ENCODE data around the gene TMEM209.

DNA sequence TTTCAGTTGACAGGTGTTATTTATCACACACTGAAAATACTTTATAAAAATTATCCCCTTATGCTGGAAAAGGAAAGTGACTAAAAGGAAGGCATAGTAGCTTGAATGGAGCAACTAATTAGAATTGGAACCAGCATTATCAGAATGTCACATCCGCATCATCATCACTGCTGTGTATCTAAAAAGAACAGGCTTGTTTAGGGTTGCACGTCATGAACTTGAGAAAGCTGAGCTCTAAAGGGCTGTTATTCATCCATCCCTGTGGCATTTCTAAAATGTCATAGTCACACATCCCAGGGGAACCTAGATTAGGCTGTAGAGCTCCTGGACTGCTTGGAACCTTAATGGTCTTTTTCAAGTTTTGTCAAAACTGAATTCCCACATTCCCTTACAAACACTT, 80.5 kb downstream of the TMEM209 start:
- TF ChIP-seq, protein P1, sequence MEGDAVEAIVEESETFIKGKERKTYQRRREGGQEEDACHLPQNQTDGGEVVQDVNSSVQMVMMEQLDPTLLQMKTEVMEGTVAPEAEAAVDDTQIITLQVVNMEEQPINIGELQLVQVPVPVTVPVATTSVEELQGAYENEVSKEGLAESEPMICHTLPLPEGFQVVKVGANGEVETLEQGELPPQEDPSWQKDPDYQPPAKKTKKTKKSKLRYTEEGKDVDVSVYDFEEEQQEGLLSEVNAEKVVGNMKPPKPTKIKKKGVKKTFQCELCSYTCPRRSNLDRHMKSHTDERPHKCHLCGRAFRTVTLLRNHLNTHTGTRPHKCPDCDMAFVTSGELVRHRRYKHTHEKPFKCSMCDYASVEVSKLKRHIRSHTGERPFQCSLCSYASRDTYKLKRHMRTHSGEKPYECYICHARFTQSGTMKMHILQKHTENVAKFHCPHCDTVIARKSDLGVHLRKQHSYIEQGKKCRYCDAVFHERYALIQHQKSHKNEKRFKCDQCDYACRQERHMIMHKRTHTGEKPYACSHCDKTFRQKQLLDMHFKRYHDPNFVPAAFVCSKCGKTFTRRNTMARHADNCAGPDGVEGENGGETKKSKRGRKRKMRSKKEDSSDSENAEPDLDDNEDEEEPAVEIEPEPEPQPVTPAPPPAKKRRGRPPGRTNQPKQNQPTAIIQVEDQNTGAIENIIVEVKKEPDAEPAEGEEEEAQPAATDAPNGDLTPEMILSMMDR (IDR thresholded peaks at IDR 0.05): no peak
- TF ChIP-seq POLR2A (IDR thresholded peaks at IDR 0.05): no peak

Measured in body of pancreas (tissue), 4 donors.